Measurements from ENCODE around the gene TYW5.

TYW5 gene, protein sequence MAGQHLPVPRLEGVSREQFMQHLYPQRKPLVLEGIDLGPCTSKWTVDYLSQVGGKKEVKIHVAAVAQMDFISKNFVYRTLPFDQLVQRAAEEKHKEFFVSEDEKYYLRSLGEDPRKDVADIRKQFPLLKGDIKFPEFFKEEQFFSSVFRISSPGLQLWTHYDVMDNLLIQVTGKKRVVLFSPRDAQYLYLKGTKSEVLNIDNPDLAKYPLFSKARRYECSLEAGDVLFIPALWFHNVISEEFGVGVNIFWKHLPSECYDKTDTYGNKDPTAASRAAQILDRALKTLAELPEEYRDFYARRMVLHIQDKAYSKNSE

DNA sequence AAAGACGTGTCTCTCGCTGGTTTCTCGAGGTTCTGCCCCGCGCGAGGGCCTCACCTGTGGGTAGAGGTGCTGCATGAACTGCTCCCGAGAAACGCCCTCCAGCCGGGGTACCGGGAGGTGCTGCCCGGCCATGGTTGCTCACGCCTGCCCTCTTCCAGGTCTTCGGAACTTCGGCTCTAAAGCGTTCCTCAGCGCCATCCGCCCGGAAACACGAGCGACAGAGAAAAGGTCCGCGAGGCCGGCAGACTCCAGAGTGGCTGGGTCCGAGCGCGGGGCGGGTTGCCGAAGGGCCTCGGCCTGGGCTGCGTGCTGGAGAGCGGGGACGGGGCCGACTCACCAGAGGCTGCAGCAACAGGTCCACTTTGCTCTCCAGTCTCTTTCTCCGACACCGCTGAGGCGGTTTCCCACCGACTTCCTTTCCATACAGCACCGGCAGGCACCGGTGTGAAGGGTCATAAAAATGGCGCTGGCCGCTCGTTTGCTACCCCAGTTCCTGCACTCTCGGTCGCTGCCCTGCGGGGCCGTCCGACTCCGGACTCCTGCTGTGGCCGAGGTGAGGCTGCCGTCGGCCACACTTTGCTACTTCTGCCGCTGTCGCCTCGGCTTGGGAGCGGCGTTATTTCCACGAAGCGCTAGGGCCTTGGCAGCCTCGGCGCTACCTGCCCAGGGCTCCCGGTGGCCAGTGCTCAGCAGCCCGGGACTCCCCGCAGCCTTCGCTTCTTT, at the start of gene TYW5, which contains the start of gene MAIP1:
Gene TYW5 (minus strand): TSS at position 153 of the 723 bp plus-strand sequence. CDS start 21 bp downstream, at position 132.
Gene MAIP1 (plus strand): TSS at position 244 of the 723 bp plus-strand sequence. CDS start 217 bp downstream, at position 461.
- DNase-seq, result peak; percentile 72

DNA sequence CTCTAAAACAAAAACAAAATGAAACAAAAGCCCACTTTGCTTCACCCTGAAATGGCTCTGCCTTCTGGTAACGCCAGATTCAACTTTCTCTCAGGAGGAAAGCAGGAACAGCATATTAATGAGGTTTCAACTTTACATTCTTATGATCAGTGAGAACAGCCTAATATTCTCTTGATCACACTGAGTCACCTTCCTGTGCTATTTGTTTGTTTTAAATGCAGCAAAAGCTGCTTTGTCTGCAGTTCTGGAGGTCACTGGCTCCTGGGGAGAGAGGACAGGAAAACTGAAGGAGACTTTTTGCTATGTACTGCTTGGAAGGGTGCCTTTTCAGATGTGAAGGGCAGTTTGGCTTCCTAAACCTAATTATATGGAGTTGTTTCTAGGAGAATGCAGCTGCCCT, 48.2 kb upstream of the TYW5 start:
- DNase-seq, result no peak

DNA sequence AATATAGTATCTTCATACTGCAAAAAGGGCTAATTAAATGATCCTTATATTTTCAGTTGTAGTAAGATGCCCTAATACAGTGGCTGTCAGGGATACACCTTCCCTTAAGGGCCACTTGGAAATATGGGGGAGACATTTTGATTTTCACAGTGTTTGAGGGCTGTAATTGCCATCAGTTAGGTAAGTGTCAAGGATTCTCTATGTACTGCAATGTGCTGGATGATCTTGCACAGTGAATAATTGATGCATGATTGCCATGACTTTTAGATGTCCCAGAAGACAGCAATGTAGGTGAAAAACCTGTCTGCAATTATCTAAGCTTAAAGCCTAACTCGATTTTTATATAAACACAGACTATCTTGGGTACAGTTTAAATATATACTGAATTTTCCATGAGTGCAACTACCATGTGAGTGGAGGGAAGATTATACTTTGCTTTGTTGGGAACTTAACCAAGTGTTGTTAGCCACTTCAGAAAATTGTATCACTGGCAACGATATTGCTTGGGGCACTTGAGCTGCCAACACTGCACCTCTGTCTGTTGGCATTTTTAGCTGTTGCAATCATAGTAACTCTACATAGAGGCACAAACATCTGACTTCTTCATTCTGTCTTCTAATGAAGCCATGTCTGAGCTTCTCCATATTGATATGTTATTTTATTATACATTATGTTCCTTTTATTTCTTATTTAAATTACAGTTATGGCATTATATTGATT, 45.3 kb upstream of the TYW5 start:
- no peak for DNase-seq

DNA sequence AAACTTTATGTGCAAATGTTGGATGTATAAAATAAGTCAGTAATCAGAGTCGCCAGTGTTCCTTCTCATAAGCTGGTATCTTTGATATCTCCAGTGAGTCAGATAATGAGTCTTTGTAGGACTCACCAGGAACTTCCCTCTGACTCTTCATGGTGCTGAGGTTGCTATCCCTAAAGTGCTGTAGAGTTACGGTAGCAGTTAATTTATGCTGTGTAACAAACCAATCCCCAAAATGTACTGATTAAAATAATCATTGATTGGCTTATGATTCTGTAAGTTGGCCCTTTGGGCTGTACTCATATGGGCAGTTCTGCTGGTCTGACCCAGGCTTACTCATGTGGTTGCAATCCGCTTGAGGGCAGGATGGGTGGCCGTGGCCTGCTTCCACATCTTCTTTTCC, 43.9 kb upstream of the TYW5 start:
- DNase-seq, result no peak

DNA sequence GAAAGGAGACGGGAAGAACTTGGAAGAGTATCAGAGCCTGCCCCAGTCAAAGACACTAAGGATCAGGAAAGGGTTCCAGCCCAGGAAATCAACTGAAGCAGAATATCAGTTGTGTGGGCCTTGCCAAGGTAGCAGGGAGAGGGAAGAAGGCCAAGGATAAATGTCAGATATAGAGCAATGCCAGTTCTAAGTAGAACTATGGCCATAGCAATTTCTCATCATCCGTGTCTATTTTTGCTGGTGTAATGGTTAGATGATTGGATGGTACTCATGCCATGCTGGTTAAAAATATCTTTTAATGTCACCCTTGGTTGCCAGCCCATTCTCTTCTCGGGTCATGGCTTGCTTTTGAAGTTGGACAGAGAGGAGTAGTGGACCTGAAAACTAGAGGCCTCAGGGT, 42.0 kb upstream of the TYW5 start:
- no peak for DNase-seq

DNA sequence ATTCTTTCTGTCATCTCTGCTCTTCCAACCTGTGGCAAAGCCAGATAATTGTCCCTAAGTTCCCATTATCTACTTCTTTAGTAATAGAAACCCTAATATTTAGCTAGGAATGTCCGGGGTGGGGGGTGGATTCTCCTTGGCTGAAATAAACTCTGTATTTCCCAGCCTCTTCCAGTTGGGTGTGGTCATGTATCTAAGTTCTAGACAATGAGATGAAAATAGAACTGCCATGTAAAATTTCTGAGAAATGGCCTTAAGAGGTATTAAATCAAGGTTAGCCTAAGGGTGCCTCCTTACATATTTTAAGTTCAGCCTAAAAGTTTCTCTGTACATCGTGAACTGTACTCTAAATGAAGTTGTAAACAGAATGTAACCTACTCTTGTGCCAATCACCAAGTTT, 39.6 kb upstream of the TYW5 start:
- DNase-seq, result no peak

DNA sequence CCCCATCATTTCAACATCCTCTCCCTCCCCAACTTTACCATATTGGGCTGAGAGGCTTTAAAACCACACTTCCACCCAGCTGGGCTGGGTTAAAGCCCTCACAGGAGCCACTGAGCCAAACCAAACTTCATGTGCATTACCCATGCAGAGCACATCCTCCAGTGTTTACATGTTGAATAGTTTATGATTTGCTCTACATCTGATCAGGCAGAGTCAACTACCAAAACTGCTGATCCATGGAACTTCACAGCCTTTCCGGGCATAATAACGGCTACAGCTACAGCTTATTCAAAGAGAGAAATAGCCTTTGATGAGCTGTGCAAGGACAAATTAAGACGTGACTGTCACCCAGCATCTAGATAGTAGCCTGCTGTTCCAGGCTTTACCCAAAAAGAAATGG, 39.1 kb upstream of the TYW5 start:
- DNase-seq, result no peak

DNA sequence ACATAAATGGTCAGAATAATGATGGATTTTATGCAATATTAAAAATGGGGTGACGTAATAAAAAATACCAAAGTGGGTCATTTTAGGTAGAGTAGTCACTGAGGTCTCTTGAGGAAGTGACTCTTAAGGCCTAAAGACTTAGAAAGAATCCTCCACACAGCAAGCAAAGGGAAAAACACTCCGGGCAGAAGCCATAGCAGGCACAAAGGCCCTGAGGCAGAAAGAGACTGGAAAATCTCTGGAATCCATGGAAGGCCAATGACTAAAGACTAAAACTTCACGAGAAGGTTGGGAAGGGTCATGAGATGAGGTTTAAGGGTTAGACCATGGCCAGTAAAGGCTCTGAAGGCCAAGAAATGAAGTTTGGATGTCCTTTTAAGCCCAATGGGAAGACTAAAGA, 37.0 kb upstream of the TYW5 start:
- DNase-seq, result no peak

DNA sequence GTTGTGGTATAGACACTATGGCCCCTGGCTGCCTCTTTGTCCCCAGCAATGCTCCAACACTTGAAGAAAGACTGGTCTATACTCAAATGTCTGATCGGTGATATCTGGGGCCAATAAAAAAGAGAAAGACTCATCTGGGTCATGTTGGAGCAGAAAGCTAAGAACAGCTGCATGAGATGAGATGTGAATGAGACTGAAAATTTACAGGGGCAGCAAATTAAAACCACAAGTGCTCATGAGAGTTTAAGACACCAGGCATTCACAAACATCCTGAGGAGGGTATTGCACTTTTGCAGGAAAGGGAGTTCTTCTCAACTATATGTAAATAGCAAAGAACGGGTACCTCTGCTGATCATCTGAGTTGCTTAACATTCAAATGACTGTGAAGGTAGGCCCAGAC, 36.4 kb upstream of the TYW5 start:
- DNase-seq, result no peak

DNA sequence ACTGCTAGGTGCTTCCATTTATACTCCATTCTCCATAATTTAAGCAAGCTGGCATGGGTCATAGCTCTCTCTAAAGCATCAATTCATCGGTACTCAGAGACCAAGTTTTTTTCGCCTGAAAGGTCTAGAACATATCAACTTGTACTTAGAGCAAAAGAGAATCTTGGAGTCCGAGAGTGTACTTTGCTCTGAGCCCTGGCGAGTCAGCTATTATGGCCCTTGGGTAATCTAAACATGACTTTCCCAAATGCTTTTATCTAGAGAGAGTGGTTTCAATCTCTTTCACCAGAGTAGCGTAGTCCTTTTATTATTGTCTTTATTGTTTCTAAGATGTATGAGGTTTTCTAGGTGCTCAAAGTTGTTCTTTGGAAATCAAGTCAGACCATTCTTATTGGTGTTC, 34.5 kb upstream of the TYW5 start:
- no peak for DNase-seq

DNA sequence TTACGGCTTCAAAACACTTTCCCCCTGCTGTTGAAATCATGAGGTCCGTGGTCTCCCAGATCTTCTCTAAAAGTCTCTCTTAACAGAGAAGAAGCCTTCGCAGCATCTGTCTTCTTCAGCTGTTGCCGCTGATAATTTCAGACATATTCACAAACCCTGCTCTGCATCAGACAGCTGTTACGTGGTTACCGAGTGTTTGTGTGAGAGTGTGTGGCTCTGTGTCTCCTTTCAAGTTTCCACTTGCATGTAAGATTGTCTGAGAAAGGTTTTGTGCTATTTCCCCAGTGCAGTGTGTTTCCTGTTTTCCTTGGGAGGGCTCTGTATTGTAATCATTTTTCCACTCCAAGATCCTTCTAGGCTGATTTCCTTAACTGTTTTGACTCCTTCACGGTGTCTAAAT, 32.9 kb upstream of the TYW5 start:
- no peak for DNase-seq

DNA sequence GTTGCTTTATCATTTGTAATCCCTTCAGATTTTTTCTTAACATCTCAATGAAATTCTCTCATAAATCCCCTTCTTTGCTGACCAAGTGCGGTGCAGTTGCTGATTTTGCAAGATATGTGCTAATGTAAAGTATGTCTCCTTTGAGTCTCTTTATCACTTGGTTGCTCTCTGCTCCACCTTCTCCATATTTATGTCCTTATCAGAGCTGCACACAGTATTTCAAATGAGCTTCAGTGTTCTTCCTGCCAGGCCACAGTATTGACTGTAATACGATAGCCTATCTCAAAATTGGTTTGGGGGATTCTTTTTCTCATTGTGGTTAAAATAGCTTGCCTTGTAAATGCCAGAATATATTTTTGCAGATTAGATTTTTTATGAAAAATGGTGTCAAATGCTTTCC, 32.3 kb upstream of the TYW5 start:
- DNase-seq, result no peak

DNA sequence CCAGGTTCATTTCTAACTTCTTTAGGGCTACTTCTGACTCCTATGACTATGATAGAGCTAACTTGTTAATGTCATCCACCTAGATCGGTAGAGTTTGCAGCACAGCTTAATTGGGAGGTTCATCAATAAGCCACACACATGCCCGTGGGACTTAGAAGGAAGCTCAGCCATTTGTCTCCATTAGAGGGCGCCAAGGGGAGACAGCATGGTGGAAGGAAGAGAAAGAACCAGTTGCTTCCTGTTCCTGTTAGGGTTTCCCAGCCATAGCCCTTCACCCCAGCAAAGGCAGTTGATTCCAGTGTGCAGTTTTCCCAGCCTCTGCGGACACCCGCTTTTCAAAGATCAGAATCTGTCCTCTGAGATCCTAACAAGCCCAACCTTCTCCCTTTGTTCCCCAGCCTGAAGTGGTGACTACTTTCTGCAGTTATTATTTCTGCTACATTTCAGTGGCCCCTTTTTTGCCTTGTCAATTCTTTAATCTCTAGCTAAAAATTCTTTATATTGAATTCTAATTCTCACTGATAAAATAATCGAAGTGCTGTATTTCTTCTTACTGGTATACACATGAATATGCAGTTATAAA, 30.4 kb upstream of the TYW5 start:
- DNase-seq, result peak; percentile 46

DNA sequence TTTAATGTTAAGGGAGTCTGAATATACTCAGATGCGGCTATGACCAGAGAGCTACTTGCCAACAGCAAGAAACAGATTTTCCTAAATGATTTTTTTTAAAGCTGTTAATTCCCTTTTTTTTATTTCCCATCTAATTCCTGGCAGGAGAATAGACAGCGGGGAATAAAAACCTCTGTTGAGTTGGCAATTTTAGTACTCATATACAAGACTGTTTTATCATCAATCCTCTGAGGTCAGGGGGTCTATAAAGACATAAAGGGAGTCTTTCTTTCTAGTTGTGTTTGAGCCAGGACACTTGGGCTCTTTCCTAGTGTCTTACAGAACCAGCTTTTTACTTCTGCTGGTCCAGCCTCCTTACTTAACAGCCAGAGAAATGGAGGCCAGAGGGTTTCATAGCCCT, 29.5 kb upstream of the TYW5 start:
- DNase-seq, result no peak

DNA sequence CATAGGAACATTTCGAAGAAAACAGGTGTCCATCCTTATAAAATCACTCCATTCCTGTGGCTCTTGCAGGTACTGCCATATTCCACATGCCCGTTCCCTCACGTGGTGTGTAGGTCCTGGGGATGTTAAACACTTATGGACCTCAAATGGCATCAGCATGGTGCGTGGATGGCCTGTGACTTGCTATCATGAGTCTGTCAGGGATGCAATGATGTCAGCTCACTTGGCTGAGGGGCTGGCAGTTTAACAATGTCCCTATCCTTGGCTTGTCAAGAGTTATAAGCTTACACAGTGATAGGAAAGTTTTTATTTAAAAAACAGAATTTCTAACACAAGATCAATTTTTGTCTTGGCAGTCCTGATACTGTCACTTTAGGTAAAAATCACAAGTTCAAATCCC, 28.9 kb upstream of the TYW5 start:
- no peak for DNase-seq

DNA sequence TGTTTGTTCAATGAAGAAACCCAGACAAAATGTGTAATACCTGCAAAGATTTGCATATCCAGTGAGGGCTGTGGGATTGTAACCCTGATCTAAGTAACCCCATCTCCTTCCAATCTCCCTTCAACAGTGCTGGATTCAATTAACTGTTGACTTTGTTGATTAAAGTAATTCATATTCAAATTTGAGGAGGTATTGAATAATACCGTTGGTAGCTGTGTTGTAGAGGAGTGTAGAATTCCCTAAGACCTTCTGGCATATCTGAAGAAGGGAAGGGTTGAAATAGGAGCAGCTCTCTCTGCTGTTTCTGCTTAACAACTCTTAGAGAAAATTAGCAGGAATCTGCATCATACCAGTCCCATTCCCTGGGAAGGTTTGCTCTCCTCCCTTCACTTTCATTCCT, 28.2 kb upstream of the TYW5 start:
- no peak for DNase-seq

DNA sequence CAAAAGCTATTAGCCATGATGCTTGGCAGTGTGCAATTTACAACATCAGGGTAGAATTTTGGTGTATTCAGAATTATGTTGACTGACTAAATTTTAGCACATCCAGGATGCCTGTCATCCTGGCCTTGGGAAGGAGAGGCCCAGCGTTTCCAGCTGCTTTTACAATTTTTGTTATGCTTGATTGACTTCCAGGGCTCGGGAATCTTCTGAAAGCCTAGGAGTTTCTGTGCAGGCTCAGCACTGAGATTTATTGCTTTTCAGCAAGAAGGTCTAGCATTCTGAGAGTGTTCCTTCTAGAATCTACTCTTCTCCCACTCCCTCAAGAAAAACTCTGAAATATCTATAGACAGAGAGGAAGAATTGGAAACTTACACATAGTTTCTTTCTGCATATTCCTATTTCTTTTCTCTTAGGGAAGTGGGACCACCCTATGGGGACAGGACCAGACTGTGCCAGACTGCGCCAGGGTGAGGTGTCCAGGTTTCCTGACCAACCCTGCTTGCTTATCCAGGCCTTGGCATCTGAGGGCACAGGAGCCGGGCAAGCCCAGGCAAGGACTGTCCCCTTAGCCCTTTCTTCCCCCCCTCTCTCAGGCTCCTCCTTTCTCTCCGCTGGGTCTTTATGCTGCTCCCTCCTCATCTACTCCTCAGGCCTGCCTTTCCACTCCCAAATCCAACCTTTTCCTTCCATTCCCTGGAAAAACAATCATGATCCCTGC, 27.0 kb upstream of the TYW5 start:
- DNase-seq, result no peak

DNA sequence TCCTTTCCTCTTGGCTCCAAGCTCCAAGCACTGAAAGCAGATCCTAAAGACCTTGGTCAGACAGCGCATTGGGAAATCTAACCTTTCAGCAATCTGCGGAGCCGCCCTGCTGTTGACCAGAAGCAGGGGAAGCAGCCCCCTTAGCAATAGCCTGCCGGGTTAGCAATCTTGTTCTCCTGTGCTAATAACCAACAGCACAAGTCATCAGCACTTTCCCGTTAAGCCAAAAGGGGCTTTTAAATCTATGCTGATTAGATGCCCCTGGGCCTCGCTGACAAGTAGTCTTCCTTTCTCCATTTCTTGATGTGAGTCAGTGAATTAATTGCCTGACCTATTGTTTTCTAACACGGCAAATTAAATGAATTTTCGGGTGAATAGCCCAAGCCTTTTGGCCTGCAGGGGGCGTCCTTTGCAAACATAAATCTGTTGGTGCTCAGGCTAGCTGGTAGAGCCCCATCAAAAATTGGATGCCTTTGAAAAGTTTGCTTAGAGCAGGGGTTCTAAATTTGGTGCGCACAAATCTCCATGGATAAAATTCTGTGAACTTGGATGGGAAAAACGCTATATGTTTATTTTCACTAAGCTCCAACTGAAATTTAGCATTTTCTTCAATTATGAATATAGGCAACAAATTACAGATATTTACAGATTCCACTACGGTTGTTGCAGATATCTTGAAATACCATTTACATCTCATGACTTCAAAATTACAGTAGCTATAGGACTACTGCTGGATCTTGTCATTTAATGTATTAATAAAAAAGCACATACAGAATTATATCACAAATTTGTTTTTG, 24.7 kb upstream of the TYW5 start:
- peak; percentile 43 for DNase-seq

DNA sequence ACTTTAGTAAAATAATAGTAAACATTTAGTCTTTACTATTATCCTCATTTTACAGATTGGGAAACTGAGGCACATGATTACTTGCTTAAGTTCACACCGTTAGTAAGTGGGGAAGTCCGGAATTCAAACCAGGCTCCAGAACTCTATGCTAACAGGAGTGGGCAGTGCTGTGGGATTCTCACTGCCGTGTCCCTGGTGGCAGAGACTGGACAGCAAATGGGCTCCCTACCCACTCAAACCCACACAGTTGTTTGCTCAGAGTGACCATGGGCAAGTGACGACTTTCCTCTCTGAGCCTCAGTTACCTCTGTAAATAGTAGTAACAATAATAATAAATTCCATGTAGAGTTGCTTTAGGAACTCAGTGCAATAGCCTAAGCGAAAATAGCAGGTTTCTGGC, 24.1 kb upstream of the TYW5 start:
- DNase-seq, result no peak

DNA sequence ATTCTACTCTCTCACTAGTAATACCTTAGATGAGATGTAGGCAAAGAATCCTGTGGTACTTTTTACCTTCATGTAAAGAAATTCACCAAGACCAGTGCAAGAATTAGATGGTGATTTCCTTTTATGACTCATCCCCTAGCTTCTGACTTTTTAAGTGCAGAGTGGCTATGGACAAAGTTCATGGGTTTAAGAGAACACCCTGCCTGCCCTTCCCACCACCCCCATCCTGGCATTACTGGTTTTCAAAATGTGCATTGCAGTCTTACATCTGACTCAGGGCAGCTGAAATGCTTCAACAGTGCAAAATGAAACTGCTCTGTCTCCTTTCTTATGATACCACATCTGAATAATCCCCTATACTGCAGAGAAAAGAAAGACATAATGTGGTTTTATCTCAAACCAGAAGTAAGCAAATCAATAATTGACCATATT, 22.7 kb upstream of the TYW5 start:
- no peak for DNase-seq

DNA sequence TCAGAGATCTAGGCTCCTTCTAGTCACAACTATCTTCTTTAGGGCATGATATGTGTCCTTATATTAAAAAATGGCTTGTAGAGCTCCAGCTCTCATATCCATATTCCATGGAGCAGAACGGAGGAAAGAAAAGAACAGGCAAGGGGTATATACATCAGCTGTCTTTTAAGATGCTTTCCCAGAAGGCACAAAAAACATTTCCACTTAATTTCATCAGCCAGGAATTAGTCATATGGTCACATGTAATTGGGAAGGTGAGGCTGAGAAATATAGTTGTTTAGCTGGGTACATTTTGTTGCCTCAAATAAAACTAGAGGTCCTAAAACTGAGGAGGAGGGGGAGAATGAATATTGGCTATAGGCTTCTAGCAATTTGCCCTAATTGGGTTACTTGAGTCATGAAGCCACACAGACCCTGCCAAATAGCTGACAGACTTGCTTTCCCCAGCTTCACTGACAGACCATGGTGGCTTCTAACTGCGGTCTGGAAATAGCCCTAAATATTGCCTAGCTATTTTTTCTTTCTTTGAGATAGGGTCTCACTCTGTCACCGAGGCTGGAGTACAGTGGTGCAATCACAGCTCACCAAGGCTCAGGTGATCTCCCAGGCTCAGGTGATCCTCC, 20.1 kb upstream of the TYW5 start:
- no peak for DNase-seq

DNA sequence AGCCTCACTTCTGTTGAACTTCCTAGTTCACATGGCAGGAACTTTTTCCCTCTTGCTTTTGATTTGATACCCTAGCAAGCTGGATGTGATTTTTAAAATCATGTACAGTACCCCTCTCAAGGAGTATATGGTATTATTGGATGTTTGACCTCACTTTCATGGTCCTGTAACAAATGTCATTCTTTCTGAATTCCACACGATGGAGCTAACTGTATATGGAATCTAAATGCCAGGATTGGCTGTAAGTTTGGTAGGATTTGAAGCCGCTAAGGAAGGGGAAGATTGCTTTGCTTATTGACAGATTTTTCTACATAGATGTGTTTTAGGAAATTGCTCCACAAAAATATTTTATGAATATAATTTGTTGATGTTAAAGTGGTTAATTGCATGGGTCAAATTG, 18.4 kb upstream of the TYW5 start:
- no peak for DNase-seq
